CD14-positive monocyte (primary cell): ENCODE data around the gene CACNA1H. TPM values are rescaled to one million over a fixed set of nuclear protein-coding genes. Genes with fewer than 3 reads are reported as not detected.

Experiments used
- DNase-seq, 3 donors: peaks; one replicate each; pipeline ENCODE4 v3.0.0-alpha.2; 2011 to 2022
- H2AFZ ChIP-seq: 2 replicates; pipeline ENCODE4 v1.6.0; 2012; ENCODE audit warnings: mild to moderate bottlenecking, low read depth, low read length, inconsistent platforms; ENCODE audit not compliant: insufficient read depth, poor library complexity, severe bottlenecking
- H3K27ac ChIP-seq, 2 donors: 1 replicate in 1 of 2; 2 replicates in 1 of 2; pipeline ENCODE4 v1.5.1; 2012 to 2013; ENCODE audit warnings: low read length in 2 of 2, control low read depth in 1 of 2, inconsistent platforms in 1 of 2, low read depth in 1 of 2, mild to moderate bottlenecking in 1 of 2
- H3K27me3 ChIP-seq, 2 donors: one replicate each; pipeline versions ENCODE4 v1.6.0 to v1.6.1; 2011 to 2013; ENCODE audit warnings: low read length in 2 of 2; ENCODE audit not compliant: control insufficient read depth in 2 of 2, insufficient read depth in 2 of 2
- H3K36me3 ChIP-seq, 2 donors: replicated peaks in 1 of 2; 1 replicate in 1 of 2; 2 replicates in 1 of 2; pipeline versions ENCODE4 v1.5.1 to v1.6.1; 2012 to 2013; ENCODE audit warnings: low read length in 2 of 2, control low read depth in 1 of 2, inconsistent platforms in 1 of 2, mild to moderate bottlenecking in 1 of 2; ENCODE audit not compliant: insufficient read depth in 2 of 2, control insufficient read depth in 1 of 2
- H3K4me1 ChIP-seq, 2 donors: 1 replicate in 1 of 2; 2 replicates in 1 of 2; pipeline versions ENCODE4 v1.5.1 to v1.6.1; 2012 to 2013; ENCODE audit warnings: low read length in 2 of 2, control low read depth in 1 of 2, inconsistent platforms in 1 of 2, mild to moderate bottlenecking in 1 of 2, moderate library complexity in 1 of 2; ENCODE audit not compliant: insufficient read depth in 2 of 2, control insufficient read depth in 1 of 2
- H3K4me2 ChIP-seq: replicated peaks from 2 replicates; pipeline ENCODE3; 2012; ENCODE audit warnings: low read length, moderate library complexity, mild to moderate bottlenecking; ENCODE audit not compliant: poor library complexity, severe bottlenecking; ENCODE audit errors: extremely low read depth
- H3K4me3 ChIP-seq, 3 experiments: fragments of 200-600 bp in 1 of 3; sonication (generic) in 1 of 3; replicated peaks in 1 of 3; 1 replicate in 2 of 3; 2 replicates in 1 of 3; pipeline ENCODE4 v1.5.1; 2011 to 2013; ENCODE audit warnings: low read length in 3 of 3, mild to moderate bottlenecking in 3 of 3, control low read depth in 2 of 3, low read depth in 2 of 3, inconsistent platforms in 1 of 3, moderate library complexity in 1 of 3
- H3K79me2 ChIP-seq: 2 replicates; pipeline ENCODE4 v1.6.0; 2012; ENCODE audit warnings: mild to moderate bottlenecking, control low read depth, inconsistent platforms, low read length, moderate library complexity; ENCODE audit not compliant: insufficient read depth
- H3K9ac ChIP-seq: 2 replicates; pipeline ENCODE4 v1.6.0; 2017; ENCODE audit warnings: low read length, mild to moderate bottlenecking; ENCODE audit not compliant: insufficient read depth, poor library complexity, severe bottlenecking
- H3K9me3 ChIP-seq, 2 donors: replicated peaks in 1 of 2; 1 replicate in 1 of 2; 2 replicates in 1 of 2; pipeline versions ENCODE4 v1.5.1 to v1.6.1; 2012 to 2013; ENCODE audit warnings: low read length in 2 of 2, control low read depth in 1 of 2; ENCODE audit not compliant: control insufficient read depth in 1 of 2, insufficient read depth in 1 of 2
- H4K20me1 ChIP-seq: 2 replicates; pipeline ENCODE4 v1.6.0; 2012; ENCODE audit warnings: mild to moderate bottlenecking, low read length, control low read depth, moderate library complexity; ENCODE audit not compliant: insufficient read depth
- H3K27ac Mint-ChIP-seq, 7 donors: one replicate each; pipeline ENCODE4 v1.8.0; 2020; ENCODE audit warnings: mild to moderate bottlenecking in 7 of 7, mixed read lengths in 7 of 7, moderate library complexity in 6 of 7, inconsistent platforms in 2 of 7
- H3K27me3 Mint-ChIP-seq, 3 donors: one replicate each; pipeline ENCODE4 v1.8.0; 2021 to 2022; ENCODE audit warnings: low read depth in 3 of 3, mild to moderate bottlenecking in 3 of 3, mixed read lengths in 3 of 3, moderate library complexity in 3 of 3, inconsistent platforms in 1 of 3
- H3K36me3 Mint-ChIP-seq, 2 donors: one replicate each; pipeline ENCODE4 v1.8.0; 2020; ENCODE audit warnings: mixed read lengths in 2 of 2, inconsistent platforms in 1 of 2, mild to moderate bottlenecking in 1 of 2
- H3K4me1 Mint-ChIP-seq: one replicate; pipeline ENCODE4 v1.8.0; 2020; ENCODE audit warnings: mild to moderate bottlenecking, mixed read lengths
- H3K4me3 Mint-ChIP-seq, 2 donors: one replicate each; pipeline ENCODE4 v1.8.0; 2020; ENCODE audit warnings: mild to moderate bottlenecking in 2 of 2, mixed read lengths in 2 of 2, moderate library complexity in 1 of 2
- H3K9me3 Mint-ChIP-seq, 7 donors: one replicate each; pipeline ENCODE4 v1.8.0; 2020 to 2022; ENCODE audit warnings: mixed read lengths in 7 of 7, mild to moderate bottlenecking in 6 of 7, moderate library complexity in 6 of 7, inconsistent platforms in 2 of 7
- WGBS: methylation state at CpG from one replicate; pipeline ENCODE4 v1.1.5; 2013; ENCODE audit warnings: missing lambda C conversion rate; ENCODE audit not compliant: insufficient coverage; 5-methylcytosine and 5-hydroxymethylcytosine counted together
- intact Hi-C, 2 donors: fragments of 100-400 bp; cut with micrococcal nuclease; formaldehyde crosslinking; loops; one replicate each; pipeline versions ENCODE4 v1.15.0 to v1.15.1; 2023
- polyA plus RNA-seq, 3 donors: library from polyadenylated mRNA; depleted of rRNA in 1 of 3; unstranded in 2 of 3; stranded (reverse) in 1 of 3; fragments of 300-500 nt in 2 of 3; fragments of >200 nt in 1 of 3; fragmentation: Illumina TruSeq in 2 of 3; gene quantifications; 1 replicate in 2 of 3; 2 replicates in 1 of 3; pipeline ENCODE4 v1.2.3, GENCODE V29; 2012 to 2021
- TF ChIP-seq, protein P1 (sequence below): fragments of 200-600 bp; IDR thresholded peaks from one replicate; pipeline ENCODE4 v1.8.0; 2022; ENCODE audit warnings: antibody characterized with exemption, mild to moderate bottlenecking

CACNA1H gene
- polyA plus RNA-seq, 3 donors = not detected

DNA sequence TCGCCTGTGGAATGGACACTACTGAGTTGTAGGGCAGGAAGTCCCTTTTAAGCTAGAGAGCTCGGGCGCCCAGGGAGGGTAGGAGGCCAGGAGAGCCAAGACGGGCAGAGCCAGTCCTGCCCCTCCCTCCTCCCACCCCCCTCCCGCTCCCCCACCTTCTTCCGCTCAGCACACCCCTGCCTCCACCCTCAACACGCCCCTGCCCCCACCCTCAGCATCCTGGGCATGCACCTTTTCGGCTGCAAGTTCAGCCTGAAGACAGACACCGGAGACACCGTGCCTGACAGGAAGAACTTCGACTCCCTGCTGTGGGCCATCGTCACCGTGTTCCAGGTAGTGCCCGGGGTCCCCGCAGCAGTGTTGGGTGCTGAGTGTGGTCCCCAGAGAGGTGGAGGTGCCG, 53.9 kb downstream of the CACNA1H start:
- peaks cover 0 to 3% (median 0%) of the 10 kb centered on the region in 7 donors for H3K9me3 Mint-ChIP-seq
- H3K36me3 ChIP-seq = no peaks in the 10 kb centered on the region
- 86% methylated on average over 11 of the region's 16 CpGs for WGBS
- no peak overlapping the region for H3K27ac Mint-ChIP-seq
- no peaks in the 10 kb centered on the region for H3K27me3 Mint-ChIP-seq
- no peak for DNase-seq
- H3K27ac ChIP-seq = no peak overlapping the region
- H3K4me1 ChIP-seq = no peaks in the 10 kb centered on the region
- TF ChIP-seq, protein P1, sequence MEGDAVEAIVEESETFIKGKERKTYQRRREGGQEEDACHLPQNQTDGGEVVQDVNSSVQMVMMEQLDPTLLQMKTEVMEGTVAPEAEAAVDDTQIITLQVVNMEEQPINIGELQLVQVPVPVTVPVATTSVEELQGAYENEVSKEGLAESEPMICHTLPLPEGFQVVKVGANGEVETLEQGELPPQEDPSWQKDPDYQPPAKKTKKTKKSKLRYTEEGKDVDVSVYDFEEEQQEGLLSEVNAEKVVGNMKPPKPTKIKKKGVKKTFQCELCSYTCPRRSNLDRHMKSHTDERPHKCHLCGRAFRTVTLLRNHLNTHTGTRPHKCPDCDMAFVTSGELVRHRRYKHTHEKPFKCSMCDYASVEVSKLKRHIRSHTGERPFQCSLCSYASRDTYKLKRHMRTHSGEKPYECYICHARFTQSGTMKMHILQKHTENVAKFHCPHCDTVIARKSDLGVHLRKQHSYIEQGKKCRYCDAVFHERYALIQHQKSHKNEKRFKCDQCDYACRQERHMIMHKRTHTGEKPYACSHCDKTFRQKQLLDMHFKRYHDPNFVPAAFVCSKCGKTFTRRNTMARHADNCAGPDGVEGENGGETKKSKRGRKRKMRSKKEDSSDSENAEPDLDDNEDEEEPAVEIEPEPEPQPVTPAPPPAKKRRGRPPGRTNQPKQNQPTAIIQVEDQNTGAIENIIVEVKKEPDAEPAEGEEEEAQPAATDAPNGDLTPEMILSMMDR = no peak
- H4K20me1 ChIP-seq = no peaks in the 10 kb centered on the region
- H3K9me3 ChIP-seq = no peaks in the 10 kb centered on the region
- H3K27me3 ChIP-seq = no peaks in the 10 kb centered on the region
- intact Hi-C loops = no loop called here
- no peaks in the 10 kb centered on the region for H3K4me1 Mint-ChIP-seq
- H3K9ac ChIP-seq = no peak overlapping the region
- H3K79me2 ChIP-seq = no peaks in the 10 kb centered on the region
- no peak overlapping the region for H3K4me3 Mint-ChIP-seq
- no peaks in the 10 kb centered on the region for H3K36me3 Mint-ChIP-seq
- H2AFZ ChIP-seq = no peak overlapping the region
- H3K4me3 ChIP-seq = no peak overlapping the region
- H3K4me2 ChIP-seq = no peak overlapping the region

DNA sequence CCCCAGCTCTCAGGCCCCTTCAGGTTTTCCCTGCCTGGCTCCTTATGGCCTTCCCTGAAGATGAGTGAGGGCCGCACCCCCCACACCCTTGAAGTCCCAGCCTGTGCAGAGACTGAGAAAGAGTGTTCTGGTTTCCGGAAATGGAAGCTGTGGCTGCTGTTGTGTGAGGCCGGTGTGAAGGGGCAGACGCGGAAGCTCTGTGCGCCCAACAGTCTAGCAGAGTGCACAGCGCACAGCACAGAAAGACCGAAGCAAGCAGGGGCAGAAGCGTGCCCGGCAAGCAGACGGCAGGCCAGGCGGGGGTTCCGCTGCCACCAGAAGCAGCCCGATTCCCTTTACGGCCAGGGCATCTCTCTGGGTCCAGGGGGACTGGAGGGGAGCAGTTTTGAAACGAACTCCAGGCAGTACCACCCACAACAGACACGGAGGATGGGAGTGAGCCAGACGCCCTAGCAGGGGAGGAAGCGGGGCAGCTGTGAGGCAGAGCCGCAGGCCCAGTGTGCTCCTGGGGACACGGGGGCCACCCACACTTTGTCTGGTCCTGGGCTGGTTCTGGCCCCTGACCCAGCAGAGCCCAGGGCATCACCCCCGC, 55.4 kb downstream of the CACNA1H start:
- Histone ChIP-seq H3K9me3 (no peaks in the 10 kb centered on the region), H4K20me1 (no peaks in the 10 kb centered on the region), H3K36me3 (no peaks in the 10 kb centered on the region), H3K79me2 (no peaks in the 10 kb centered on the region), H3K9ac (no peak overlapping the region), H3K4me2 (no peak overlapping the region), H3K4me3 (no peak overlapping the region), H3K4me1 (no peaks in the 10 kb centered on the region), H3K27ac (no peak overlapping the region), H2AFZ (no peak overlapping the region), H3K27me3 (no peaks in the 10 kb centered on the region)
- no peaks in the 10 kb centered on the region for H3K36me3 Mint-ChIP-seq
- WGBS = 64% methylated on average over 21 of the region's 22 CpGs
- no peak for DNase-seq
- no peaks in the 10 kb centered on the region for H3K27me3 Mint-ChIP-seq
- H3K27ac Mint-ChIP-seq = no peak overlapping the region
- TF ChIP-seq, protein P1 = no peak
- intact Hi-C loops = no loop called here
- H3K9me3 Mint-ChIP-seq = no peaks in the 10 kb centered on the region
- H3K4me3 Mint-ChIP-seq = no peak overlapping the region
- no peaks in the 10 kb centered on the region for H3K4me1 Mint-ChIP-seq
